Suprapubic skin (tissue), 3 donors: ENCODE results near the gene ZNF71.

ENCODE experiments used
- CTCF ChIP-seq, 2 donors: fragments of 200-600 bp in 1 of 2; fragments of 450-650 bp in 1 of 2; sonication (generic) in 1 of 2; IDR thresholded peaks; one replicate each; pipeline ENCODE4 v1.5.1; 2016 to 2019; ENCODE audit warnings: antibody characterized with exemption in 2 of 2, mild to moderate bottlenecking in 1 of 2, moderate library complexity in 1 of 2
- EP300 ChIP-seq: sonication (generic); formaldehyde crosslinking; IDR thresholded peaks from one replicate; pipeline ENCODE4 v1.6.1; 2017; ENCODE audit warnings: antibody characterized with exemption

DNA sequence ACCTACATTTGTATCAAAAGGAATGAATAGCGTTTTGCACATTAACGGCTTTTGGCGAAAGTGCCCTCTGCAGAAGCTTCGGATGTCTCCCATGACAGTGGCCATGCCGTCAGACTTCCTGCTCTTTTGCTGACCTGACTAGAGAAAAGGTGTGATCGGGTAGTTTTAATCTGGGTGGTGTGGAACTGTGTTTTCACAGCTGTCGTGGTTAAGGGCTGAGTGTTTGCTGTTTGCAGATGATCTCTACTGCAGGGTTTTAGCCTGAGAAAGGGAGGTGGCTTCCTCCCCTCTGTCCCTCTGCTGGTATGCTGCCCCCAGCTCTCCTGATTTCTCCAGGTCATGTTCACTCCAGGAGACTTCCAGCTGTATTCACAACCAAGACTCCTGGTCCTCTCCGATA lies 22.4 kb downstream of the ZNF71 start:
- no peak for TF ChIP-seq EP300
- TF ChIP-seq CTCF (IDR thresholded peaks at IDR 0.05): no peak
